DMS153 treated with DMSO at 0.1 percent for 48 hours (cell line): ENCODE results near the gene DEPDC5.

Experiments used
- DNase-seq: peaks from one replicate; lab custom pipeline; 2025; ENCODE audit not compliant: unreplicated experiment; lab: John Stamatoyannopoulos, UW

DEPDC5 gene

DNA sequence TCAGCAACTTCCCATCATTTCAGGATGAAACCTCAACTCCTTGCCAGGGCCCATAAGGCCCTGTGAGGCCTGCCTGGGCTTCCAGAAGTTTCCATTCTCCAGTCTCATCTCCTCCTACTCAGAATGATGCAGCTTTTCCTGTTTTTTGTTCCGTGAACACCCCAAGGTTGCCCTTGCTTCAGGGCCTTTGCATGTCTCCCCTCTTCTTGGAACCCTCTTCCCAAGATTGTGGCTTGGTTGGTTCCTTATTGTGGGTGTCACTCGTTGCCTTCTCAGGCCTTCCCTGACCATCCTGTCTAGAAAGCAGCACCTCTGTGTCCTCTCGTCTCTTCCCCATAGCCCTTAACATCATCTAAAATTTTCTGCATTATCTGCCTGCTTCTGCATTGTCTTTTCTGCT is 167.3 kb downstream of the DEPDC5 start:
- no peak for DNase-seq

DNA sequence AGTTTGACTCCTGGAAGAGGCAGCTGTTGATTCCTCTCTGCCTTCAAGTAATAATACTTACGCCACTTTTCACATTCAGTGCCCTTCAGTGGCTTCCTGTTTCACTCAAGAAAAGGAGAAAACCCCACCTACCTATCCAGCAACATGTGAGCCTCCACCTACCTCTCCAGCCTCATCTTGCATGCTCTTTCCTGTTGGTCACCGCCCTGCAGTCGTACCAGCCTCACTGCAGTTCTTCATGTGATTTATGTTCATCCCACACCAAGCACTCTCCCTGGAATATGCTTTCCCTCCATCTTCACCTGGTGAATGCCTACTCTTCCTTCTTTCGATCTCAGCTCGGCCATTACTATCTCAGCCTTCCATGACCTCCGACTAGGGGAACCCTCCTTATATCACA is 168.7 kb downstream of the DEPDC5 start:
- no peak for DNase-seq

GRCh38 chr22:31923136-31923535 is 169.3 kb downstream of the DEPDC5 start:
- DNase-seq: no peak

DNA sequence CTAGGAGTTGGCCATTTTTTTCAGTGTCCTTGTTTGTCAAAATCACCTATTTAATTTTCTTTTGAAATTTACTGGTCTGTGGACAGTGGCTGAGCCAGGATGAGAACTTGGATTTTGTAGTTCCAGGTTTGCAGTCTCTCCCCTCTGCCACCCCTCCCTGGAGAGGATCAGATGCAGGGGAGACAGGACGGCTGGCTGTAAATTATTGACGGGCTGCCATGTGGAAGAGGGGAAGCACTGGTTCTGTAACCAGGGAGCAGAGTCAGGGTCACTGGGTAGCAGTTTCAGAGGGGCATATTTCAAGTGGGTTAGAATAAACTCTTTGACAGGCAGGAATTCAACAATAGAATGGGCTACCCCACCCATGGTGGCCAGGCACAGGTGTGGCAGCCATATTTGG is 169.9 kb downstream of the DEPDC5 start:
- no peak for DNase-seq

GRCh38 chr22:31925056-31925455 is 171.2 kb downstream of the DEPDC5 start:
- no peak for DNase-seq

DNA sequence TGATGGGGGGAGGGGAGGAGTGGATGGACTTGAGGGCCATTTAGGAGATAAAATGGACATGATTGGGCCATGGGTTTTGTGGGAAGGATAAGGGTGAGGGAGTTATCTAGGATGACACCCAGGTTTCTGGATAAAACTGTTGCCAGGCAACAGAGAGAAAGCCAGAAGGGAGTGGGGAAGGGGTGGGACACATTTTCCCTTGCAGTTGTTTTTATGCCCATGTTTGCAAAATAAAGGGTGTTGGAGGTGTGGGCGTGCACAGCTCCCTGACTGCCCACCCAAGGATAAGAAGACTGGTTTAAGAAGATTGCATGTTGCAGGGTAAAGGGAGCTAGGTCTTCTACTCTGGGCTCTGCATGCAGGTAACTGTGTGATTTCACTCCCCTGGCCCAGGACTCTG is 172.2 kb downstream of the DEPDC5 start:
- no peak for DNase-seq

DNA sequence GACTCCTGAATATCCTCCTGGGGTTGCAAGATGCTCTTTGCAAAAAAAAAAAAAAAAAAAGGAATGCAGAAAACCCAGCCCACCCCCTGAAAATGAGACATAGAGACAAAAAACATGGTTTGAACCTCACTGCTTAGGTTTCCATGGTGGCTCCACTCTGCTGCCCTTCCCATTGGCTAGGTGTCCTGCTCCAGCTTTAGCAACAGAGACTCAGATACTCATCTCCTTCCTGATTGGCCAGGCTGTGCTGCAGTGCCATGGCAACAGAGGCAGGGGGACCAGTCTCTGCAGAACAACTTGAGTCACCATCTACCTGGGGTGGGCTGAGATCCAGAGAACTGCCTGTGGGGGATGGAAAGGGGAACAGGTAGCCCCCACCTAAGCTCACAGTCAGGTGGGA is 173.2 kb downstream of the DEPDC5 start:
- no peak for DNase-seq

- no peak for DNase-seq
These were observed 173.7 kb downstream of the DEPDC5 start for GRCh38 chr22:31927562-31927961.

DNA sequence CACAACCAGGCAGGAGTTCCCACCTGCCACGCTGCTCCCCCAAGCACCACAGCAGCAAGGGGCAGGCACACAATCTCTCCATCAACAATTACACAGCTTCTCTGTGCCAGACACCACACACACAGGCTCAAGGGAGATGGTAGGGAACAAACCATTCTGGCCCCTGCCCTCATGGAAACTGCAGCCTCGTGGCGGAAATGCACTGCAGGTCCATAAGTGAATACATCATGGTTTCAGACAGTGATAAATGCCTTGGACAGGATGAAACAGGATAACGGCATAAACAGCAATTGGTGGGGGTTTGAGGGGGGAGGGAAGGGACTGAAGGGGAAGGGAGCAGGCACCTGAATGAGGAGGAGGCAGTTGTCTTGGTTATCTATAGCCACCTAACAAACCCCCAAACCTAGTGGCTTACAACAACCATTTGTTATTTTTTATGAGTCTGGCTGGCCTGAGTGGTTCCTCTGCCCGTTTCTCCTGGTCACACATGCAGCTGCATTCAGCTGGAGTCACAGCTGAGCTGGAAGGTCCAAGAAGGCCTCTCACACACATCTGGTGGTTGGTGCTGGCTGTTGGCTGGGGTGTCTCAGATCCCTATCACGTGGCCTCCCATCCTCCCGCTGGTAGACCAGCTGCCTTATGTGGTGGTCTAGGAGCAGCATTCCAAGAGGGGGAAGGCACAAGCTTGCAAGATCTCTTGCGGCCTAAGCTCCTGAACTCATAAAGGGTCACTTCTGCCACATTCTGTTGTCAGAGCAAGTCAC is 175.5 kb downstream of the DEPDC5 start:
- no peak for DNase-seq

- no peak for DNase-seq
These were observed 179.0 kb downstream of the DEPDC5 start for GRCh38 chr22:31932863-31933262.

- no peak for DNase-seq
These were observed 179.6 kb downstream of the DEPDC5 start for GRCh38 chr22:31933406-31933805.

- DNase-seq: no peak
These were observed 180.1 kb downstream of the DEPDC5 start for GRCh38 chr22:31933816-31934482.

GRCh38 chr22:31935961-31936635 is 182.3 kb downstream of the DEPDC5 start:
- no peak for DNase-seq

DNA sequence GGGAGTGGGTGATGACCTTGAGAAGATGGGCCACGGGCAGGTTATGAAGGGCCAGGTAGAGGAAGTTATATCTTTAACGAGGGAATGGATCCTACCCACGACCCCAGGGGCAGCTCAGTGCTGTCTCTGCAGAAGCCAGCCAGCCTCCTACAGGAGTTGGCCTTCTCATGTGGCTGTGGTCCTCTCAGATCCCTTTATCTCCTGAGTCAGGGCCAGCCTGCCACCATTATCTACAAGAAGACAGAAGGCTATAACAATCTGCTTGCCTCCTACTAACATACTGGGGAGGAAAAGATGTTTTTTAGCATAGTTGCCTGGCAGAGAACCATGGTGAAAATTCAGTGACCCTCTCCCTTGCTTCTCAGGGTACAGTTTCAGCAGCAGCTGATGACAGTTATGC is 183.5 kb downstream of the DEPDC5 start:
- DNase-seq: no peak

DNA sequence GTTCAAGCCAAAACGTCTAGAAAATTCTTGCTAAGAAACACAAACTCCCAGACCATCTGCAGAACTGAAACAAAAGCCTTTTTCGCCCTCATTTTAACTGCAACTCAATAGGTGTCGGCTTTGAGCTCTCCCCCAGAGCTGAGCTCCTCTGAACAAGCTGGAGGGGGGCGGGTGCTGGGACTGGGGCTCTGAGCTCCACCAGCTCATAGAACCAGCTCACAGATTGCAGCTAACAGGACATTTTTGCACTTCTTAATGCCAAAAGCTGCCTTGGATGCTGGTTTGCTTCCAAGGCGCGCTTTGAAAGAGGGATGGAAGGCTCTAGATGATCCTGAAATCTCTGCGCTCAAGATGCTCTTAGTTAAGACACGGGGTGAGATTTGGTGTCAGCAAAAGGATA is 184.5 kb downstream of the DEPDC5 start:
- no peak for DNase-seq

DNA sequence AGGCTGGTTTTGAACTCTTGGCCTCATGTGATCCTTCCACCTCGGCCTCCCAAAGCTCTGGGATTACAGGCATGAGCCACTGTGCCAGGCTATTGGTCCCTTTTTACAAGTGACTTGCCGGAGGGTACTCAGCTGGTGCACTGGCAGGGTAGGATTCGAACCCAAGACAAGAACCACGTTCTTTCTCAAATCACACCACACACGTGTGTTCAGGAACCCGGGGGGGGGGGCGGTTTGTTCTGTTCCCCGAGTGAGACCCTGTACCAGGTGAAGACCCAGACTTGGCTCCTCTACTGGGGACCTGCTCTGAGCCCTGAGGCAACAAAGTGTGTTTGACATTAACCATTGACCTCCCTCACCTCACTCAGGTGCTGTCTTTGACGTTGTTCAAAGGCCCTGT is 186.7 kb downstream of the DEPDC5 start:
- no peak for DNase-seq

DNA sequence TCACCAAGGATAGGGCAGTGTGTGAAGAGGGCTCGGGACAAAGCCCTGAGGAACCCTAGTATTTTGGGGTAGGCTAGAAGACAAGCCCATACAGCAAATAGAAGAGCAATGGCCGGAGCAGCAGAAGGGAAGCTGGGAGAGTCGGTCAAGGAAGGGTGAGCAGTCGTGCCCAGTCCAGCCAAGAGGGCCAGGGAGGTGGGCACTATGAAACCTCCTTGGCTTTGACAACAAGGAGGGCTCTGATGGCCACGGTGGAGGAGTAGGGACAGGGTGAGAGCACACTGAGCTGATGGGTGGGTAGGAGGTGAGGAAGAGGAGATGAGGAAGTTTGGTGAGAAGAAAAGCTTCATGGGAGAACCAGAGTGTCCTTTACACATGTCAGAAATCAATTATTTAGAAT is 188.3 kb downstream of the DEPDC5 start:
- no peak for DNase-seq

GRCh38 chr22:31943206-31943977 is 189.6 kb downstream of the DEPDC5 start:
- DNase-seq: no peak

DNA sequence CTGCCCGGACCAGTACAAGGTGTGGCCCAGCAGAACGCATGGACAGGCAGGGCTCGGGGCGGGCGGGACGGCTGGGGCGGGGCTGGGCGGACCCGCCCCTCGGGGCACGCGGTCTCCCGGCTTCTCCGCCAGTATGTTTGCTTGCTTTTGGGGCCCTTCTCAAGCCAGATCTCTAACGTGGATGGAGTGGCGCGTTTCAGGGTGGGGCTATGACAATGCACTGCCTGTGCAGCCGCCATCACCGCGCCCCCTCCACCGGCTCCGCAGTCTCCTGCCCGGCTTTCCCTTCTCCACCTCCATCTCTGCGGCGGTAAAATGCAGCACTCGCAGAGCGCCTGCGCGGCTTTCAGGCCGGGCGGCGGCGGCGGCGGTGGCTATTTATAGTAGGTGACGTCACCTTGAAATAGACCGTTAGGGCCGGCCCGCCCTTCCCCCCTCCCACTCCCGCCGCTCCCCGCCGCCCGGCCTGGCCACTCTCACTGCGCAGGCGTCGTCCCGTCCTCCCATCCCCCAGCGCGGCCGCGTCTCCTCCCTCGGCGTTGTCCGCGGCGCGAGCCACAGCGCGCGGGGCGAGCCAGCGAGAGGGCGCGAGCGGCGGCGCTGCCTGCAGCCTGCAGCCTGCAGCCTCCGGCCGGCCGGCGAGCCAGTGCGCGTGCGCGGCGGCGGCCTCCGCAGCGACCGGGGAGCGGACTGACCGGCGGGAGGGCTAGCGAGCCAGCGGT is 190.3 kb downstream of the DEPDC5 start, which contains the start of gene YWHAH:
Gene YWHAH, plus strand, starts transcription at position 558 of the 722 bp plus-strand sequence. CDS start 199 bp downstream, outside the sequence.
- DNase-seq: peak; percentile 94

DNA sequence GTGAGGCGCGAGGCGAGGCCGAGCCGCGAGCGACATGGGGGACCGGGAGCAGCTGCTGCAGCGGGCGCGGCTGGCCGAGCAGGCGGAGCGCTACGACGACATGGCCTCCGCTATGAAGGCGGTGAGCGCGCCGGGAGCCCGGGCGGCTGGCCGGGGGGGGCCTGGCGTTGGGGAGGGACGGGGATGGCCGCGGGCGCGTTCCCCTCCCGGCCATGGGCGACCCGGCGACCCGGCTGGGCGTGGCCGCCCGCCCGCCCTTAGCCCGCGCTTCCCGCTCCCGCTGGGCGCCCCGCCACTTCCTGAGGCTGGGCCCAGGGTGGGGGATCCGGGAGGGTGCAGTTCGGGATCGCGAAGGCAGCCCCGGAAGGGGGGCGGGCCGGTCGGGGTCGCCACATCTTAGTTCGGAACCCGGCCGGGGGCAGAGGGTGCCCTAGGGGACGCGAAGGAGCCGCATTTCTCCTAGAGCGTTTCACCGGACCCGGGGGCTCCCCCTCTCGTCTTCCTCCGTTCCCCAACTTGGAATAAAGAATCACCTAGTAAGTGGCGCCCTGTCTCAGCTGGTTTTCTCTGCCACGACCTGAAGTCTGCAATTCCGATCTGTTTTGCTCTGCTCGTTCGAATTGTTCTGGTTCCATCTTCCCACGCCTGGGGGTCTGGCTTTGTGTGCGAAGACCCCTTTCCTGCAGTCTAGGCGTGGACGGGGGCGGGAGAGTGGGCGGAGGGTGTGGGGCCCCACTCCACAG is 191.1 kb downstream of the DEPDC5 start:
- no peak for DNase-seq
